Jurkat, Clone E6-1 (cell line): ENCODE measurements around the gene AARS2.
A peak's percentile ranks its signal among the peaks of the same experiment; 100 is the strongest.

Experiments
- DNase-seq: peaks from one replicate; pipeline ENCODE4 v3.0.0-alpha.2; 2011; ENCODE audit warnings: low read depth, low spot score
- H3K4me3 ChIP-seq: 2 replicates; pipeline ENCODE4 v1.5.1; 2011; ENCODE audit warnings: mild to moderate bottlenecking, low read length, control low read depth, moderate library complexity

AARS2 gene

GRCh38 chr6:44304282-44305199 is 8.6 kb downstream of the AARS2 start:
- DNase-seq, result peak; percentile 7

GRCh38 chr6:44303842-44304241 is 9.3 kb downstream of the AARS2 start:
- no peak overlapping the region for H3K4me3 ChIP-seq
- DNase-seq, result no peak

More at GRCh38 chr6:44304282-44305199, 8.6 kb downstream of the AARS2 start:
- H3K4me3 ChIP-seq, result no peak overlapping the region

GRCh38 chr6:44302856-44303255 is 10.3 kb downstream of the AARS2 start:
- no peak for DNase-seq
- no peak overlapping the region for H3K4me3 ChIP-seq

GRCh38 chr6:44301782-44302564 is 11.2 kb downstream of the AARS2 start:
- H3K4me3 ChIP-seq, result no peak overlapping the region
- DNase-seq, result no peak

- no peak overlapping the region for H3K4me3 ChIP-seq
- DNase-seq, result no peak
Observed at GRCh38 chr6:44301106-44301505, 12.0 kb downstream of the AARS2 start.

- no peak for DNase-seq
- H3K4me3 ChIP-seq, result no peak overlapping the region
Observed at GRCh38 chr6:44300292-44300823, 12.8 kb downstream of the AARS2 start.

- H3K4me3 ChIP-seq, result no peak overlapping the region
- no peak for DNase-seq
Observed at GRCh38 chr6:44298864-44299263, 14.3 kb downstream of the AARS2 start.

- DNase-seq, result no peak
- no peak overlapping the region for H3K4me3 ChIP-seq
Observed at GRCh38 chr6:44298055-44298803, 14.9 kb downstream of the AARS2 start.

- no peak overlapping the region for H3K4me3 ChIP-seq
- DNase-seq, result no peak
Observed at GRCh38 chr6:44297063-44298038, 15.8 kb downstream of the AARS2 start.

GRCh38 chr6:44294832-44295791 is 18.0 kb downstream of the AARS2 start:
- DNase-seq, result no peak
- H3K4me3 ChIP-seq, result no peak overlapping the region

GRCh38 chr6:44292661-44293365 is 20.3 kb downstream of the AARS2 start:
- DNase-seq, result no peak
- H3K4me3 ChIP-seq, result no peak overlapping the region

GRCh38 chr6:44291841-44292240 is 21.3 kb downstream of the AARS2 start:
- no peak overlapping the region for H3K4me3 ChIP-seq
- peak; percentile 28 for DNase-seq

GRCh38 chr6:44289726-44290260 is 23.4 kb downstream of the AARS2 start:
- no peak for DNase-seq
- no peak overlapping the region for H3K4me3 ChIP-seq

GRCh38 chr6:44286747-44287146 is 26.4 kb downstream of the AARS2 start:
- no peak for DNase-seq

GRCh38 chr6:44286285-44286565 is 26.9 kb downstream of the AARS2 start:
- no peak for DNase-seq
- H3K4me3 ChIP-seq, result no peak overlapping the region

More at GRCh38 chr6:44286747-44287146, 26.4 kb downstream of the AARS2 start:
- no peak overlapping the region for H3K4me3 ChIP-seq

GRCh38 chr6:44285552-44286284 is 27.4 kb downstream of the AARS2 start:
- peak; percentile 19 for DNase-seq
- no peak overlapping the region for H3K4me3 ChIP-seq
